Right atrium auricular region (tissue), 2 donors: Measurements from ENCODE around the gene ZMIZ1. TPM values are rescaled to one million over a fixed set of nuclear protein-coding genes. Genes with fewer than 3 reads are reported as not detected.

Experiments
- DNase-seq: peaks from one replicate; pipeline ENCODE4 v3.0.0-alpha.2; 2019; ENCODE audit warnings: low spot score
- H3K27ac ChIP-seq, 2 donors: fragments of 200-600 bp; sonication (generic); 1 replicate in 1 of 2; 2 replicates in 1 of 2; pipeline ENCODE4 v1.5.1; 2016 to 2019
- H3K27me3 ChIP-seq, 2 donors: fragments of 200-600 bp; sonication (generic); one replicate each; pipeline versions ENCODE4 v1.5.1 to v1.6.0; 2017 to 2019
- H3K36me3 ChIP-seq: fragments of 200-600 bp; sonication (generic); one replicate; pipeline ENCODE4 v1.5.1; 2016
- H3K4me1 ChIP-seq, 2 donors: fragments of 200-600 bp; sonication (generic); one replicate each; pipeline versions ENCODE4 v1.5.1 to v1.6.0; 2017 to 2019
- H3K4me3 ChIP-seq, 2 donors: fragments of 200-600 bp; sonication (generic); 1 replicate in 1 of 2; 2 replicates in 1 of 2; pipeline ENCODE4 v1.5.1; 2017 to 2019; ENCODE audit warnings: mild to moderate bottlenecking in 1 of 2, moderate library complexity in 1 of 2
- H3K9me3 ChIP-seq, 2 donors: fragments of 200-600 bp; sonication (generic); one replicate each; pipeline ENCODE4 v1.5.1; 2019
- CTCF ChIP-seq, 2 donors: fragments of 200-600 bp; sonication (generic); IDR thresholded peaks; one replicate each; pipeline ENCODE4 v1.5.1; 2019; ENCODE audit warnings: antibody characterized with exemption in 2 of 2
- total RNA-seq, 2 donors: library from RNA; depleted of rRNA; stranded (reverse); fragments of >200 nt; gene quantifications; one replicate each; pipeline ENCODE4 v1.1.0, GENCODE V29; 2016

The ZMIZ1 gene
- total RNA-seq, 2 donors from 2014 or later, result 59.3 to 71.0 TPM

GRCh38 chr10:79119306-79119705 is 50.5 kb downstream of the ZMIZ1 start:
- DNase-seq, result no peak
- Histone ChIP-seq H3K27me3 (no peaks in the 10 kb centered on the region), H3K36me3 (peaks cover 35% of the 10 kb centered on the region), H3K9me3 (no peaks in the 10 kb centered on the region), H3K4me1 (peaks cover 0 to 95% of the 10 kb centered on the region in 2 donors), H3K27ac (peak overlapping the region; percentile 86 to 92), H3K4me3 (no peak overlapping the region)
- TF ChIP-seq CTCF (IDR thresholded peaks at IDR 0.05), result no peak

GRCh38 chr10:79123547-79123963 is 54.8 kb downstream of the ZMIZ1 start:
- DNase-seq, result no peak
- peak overlapping the region; percentile 53 to 93 for H3K27ac ChIP-seq
- peaks cover 0 to 95% of the 10 kb centered on the region in 2 donors for H3K4me1 ChIP-seq

GRCh38 chr10:79124066-79124465 is 55.3 kb downstream of the ZMIZ1 start:
- peaks cover 0 to 95% of the 10 kb centered on the region in 2 donors for H3K4me1 ChIP-seq
- no peaks in the 10 kb centered on the region for H3K27me3 ChIP-seq
- no peak for TF ChIP-seq CTCF (IDR thresholded peaks at IDR 0.05)
- no peak overlapping the region for H3K4me3 ChIP-seq
- no peak for DNase-seq
- H3K27ac ChIP-seq, result peak overlapping the region; percentile 53 to 93
- H3K36me3 ChIP-seq, result peaks cover 54% of the 10 kb centered on the region
- H3K9me3 ChIP-seq, result no peaks in the 10 kb centered on the region

More at GRCh38 chr10:79123547-79123963, 54.8 kb downstream of the ZMIZ1 start:
- TF ChIP-seq CTCF (IDR thresholded peaks at IDR 0.05), result no peak
- Histone ChIP-seq H3K9me3 (no peaks in the 10 kb centered on the region), H3K4me3 (no peak overlapping the region), H3K36me3 (peaks cover 54% of the 10 kb centered on the region), H3K27me3 (no peaks in the 10 kb centered on the region)

GRCh38 chr10:79125092-79125491 is 56.3 kb downstream of the ZMIZ1 start:
- Histone ChIP-seq H3K27me3 (no peaks in the 10 kb centered on the region), H3K4me1 (peaks cover 0 to 96% of the 10 kb centered on the region in 2 donors), H3K36me3 (peaks cover 54% of the 10 kb centered on the region), H3K4me3 (no peak overlapping the region), H3K9me3 (no peaks in the 10 kb centered on the region), H3K27ac (peak overlapping the region in 1 of 2 donors; percentile 93)
- DNase-seq, result no peak
- no peak for TF ChIP-seq CTCF (IDR thresholded peaks at IDR 0.05)

- no peaks in the 10 kb centered on the region for H3K9me3 ChIP-seq
- H3K4me3 ChIP-seq, result no peak overlapping the region
- H3K27me3 ChIP-seq, result no peaks in the 10 kb centered on the region
- peaks cover 0 to 95% of the 10 kb centered on the region in 2 donors for H3K4me1 ChIP-seq
- peaks cover 49% of the 10 kb centered on the region for H3K36me3 ChIP-seq
- no peak for TF ChIP-seq CTCF (IDR thresholded peaks at IDR 0.05)
- peak overlapping the region; percentile 93 to 98 for H3K27ac ChIP-seq
- no peak for DNase-seq
Observed at GRCh38 chr10:79126351-79127080, 57.8 kb downstream of the ZMIZ1 start.
